Hippocampal formation (tissue), 2 donors: ENCODE data around the gene MAGI2.
"Not testable (repeated sequence)": the region's sequence is repeated elsewhere in the genome, so short reads cannot be mapped to it uniquely, and the experiment has no call there.

Experiments
- DNase-seq, 2 donors: peaks; one replicate each; lab custom pipeline; 2025; lab: John Stamatoyannopoulos, UW

MAGI2 gene

GRCh38 chr7:78562191-78562590 lies 891.3 kb downstream of the MAGI2 start:
- DNase-seq, result no peak

- peak in 1 of 2 donors; percentile 67 for DNase-seq
These were observed 894.9 kb downstream of the MAGI2 start for GRCh38 chr7:78558566-78558965.

- no peak for DNase-seq
These were observed 909.5 kb downstream of the MAGI2 start for GRCh38 chr7:78543976-78544375.

GRCh38 chr7:78542981-78543380 lies 910.5 kb downstream of the MAGI2 start:
- no peak for DNase-seq

GRCh38 chr7:78542541-78542940 lies 910.9 kb downstream of the MAGI2 start:
- no peak for DNase-seq

GRCh38 chr7:78539825-78540224 lies 913.6 kb downstream of the MAGI2 start:
- DNase-seq, result no peak

- no peak for DNase-seq
These were observed 917.8 kb downstream of the MAGI2 start for GRCh38 chr7:78535655-78536054.

- DNase-seq, result peak; percentile 16 to 90
These were observed 923.1 kb downstream of the MAGI2 start for GRCh38 chr7:78530351-78530750.

- DNase-seq, result no peak
These were observed 924.1 kb downstream of the MAGI2 start for GRCh38 chr7:78529392-78529791.

- DNase-seq, result no peak
These were observed 924.5 kb downstream of the MAGI2 start for GRCh38 chr7:78528964-78529363.

GRCh38 chr7:78523930-78524329 lies 929.5 kb downstream of the MAGI2 start:
- no peak for DNase-seq

GRCh38 chr7:78521961-78522360 lies 931.5 kb downstream of the MAGI2 start:
- no peak for DNase-seq

- DNase-seq, result no peak
These were observed 937.0 kb downstream of the MAGI2 start for GRCh38 chr7:78516450-78516849.

- DNase-seq, result no peak
These were observed 938.8 kb downstream of the MAGI2 start for GRCh38 chr7:78514634-78515033.

- peak; percentile 26 to 76 for DNase-seq
These were observed 942.8 kb downstream of the MAGI2 start for GRCh38 chr7:78510580-78511188.

GRCh38 chr7:78503301-78503700 lies 950.2 kb downstream of the MAGI2 start:
- not testable (repeated sequence) for DNase-seq

GRCh38 chr7:78501064-78501463 lies 952.4 kb downstream of the MAGI2 start:
- DNase-seq, result no peak

GRCh38 chr7:78499971-78500370 lies 953.5 kb downstream of the MAGI2 start:
- DNase-seq, result no peak

GRCh38 chr7:78499283-78499682 lies 954.2 kb downstream of the MAGI2 start:
- DNase-seq, result no peak

- DNase-seq, result no peak
These were observed 955.6 kb downstream of the MAGI2 start for GRCh38 chr7:78497728-78498427.

GRCh38 chr7:78496096-78496630 lies 957.3 kb downstream of the MAGI2 start:
- DNase-seq, result peak in 1 of 2 donors; percentile 78

GRCh38 chr7:78493401-78493800 lies 960.1 kb downstream of the MAGI2 start:
- DNase-seq, result no peak

GRCh38 chr7:78492146-78492545 lies 961.3 kb downstream of the MAGI2 start:
- DNase-seq, result no peak
